K562 (cell line): ENCODE results near the gene ELOVL1. TPM values are rescaled to one million over a fixed set of nuclear protein-coding genes. Genes with fewer than 3 reads are reported as not detected.

Experiments
- ARID3B ChIP-seq: fragments of 250-450 bp; sonication (Bioruptor Pico); IDR thresholded peaks from 2 replicates; pipeline ENCODE4 v1.4.0; 2020; ENCODE audit warnings: borderline replicate concordance
- BRD4 ChIP-seq: fragments of 200-600 bp; sonication (generic); IDR thresholded peaks from 2 replicates; pipeline ENCODE4 v1.6.1; 2017; ENCODE audit warnings: inconsistent platforms
- BRF2 ChIP-seq: IDR thresholded peaks from 3 replicates; pipeline ENCODE4 v1.6.1; 2011; ENCODE audit warnings: borderline replicate concordance, mild to moderate bottlenecking; ENCODE audit not compliant: insufficient read length, insufficient read depth
- CBFA2T3 ChIP-seq: fragments of 450-650 bp; IDR thresholded peaks from 2 replicates; pipeline ENCODE4 v1.6.1; 2017
- DIDO1 ChIP-seq: fragments of 450-650 bp; IDR thresholded peaks from 2 replicates; pipeline ENCODE4 v1.6.1; 2016; ENCODE audit warnings: low read depth, missing biosample characterization, missing genetic modification characterization
- E2F4 ChIP-seq: sonication (generic); formaldehyde crosslinking; IDR thresholded peaks from 2 replicates; pipeline ENCODE4 v1.8.0; 2022; ENCODE audit warnings: mild to moderate bottlenecking, low read depth, missing genetic modification reagents
- HDAC8 ChIP-seq: fragments of 450-650 bp; IDR thresholded peaks from 2 replicates; pipeline ENCODE4 v1.6.1; 2016; ENCODE audit warnings: mild to moderate bottlenecking, missing genetic modification characterization, moderate library complexity, missing compliant biosample characterization
- HEY1 ChIP-seq: fragments of 250-450 bp; sonication (Bioruptor Pico); IDR thresholded peaks from 2 replicates; pipeline ENCODE4 v1.5.0; 2020; ENCODE audit warnings: mild to moderate bottlenecking, moderate library complexity, borderline replicate concordance
- NFXL1 ChIP-seq: fragments of 450-650 bp; formaldehyde crosslinking; IDR thresholded peaks from 2 replicates; pipeline ENCODE4 v1.4.0; 2021; ENCODE audit warnings: mild to moderate bottlenecking
- PHTF2 ChIP-seq: fragments of 250-450 bp; sonication (Bioruptor Pico); IDR thresholded peaks from 2 replicates; pipeline ENCODE4 v1.5.0; 2021; ENCODE audit warnings: mild to moderate bottlenecking
- PREB ChIP-seq: sonication (generic); formaldehyde crosslinking; IDR thresholded peaks from 2 replicates; pipeline ENCODE4 v1.8.1; 2023; ENCODE audit warnings: mild to moderate bottlenecking, missing genetic modification reagents
- SMAD2 ChIP-seq: fragments of 150-350 bp; IDR thresholded peaks from 2 replicates; pipeline ENCODE4 v1.6.1; 2014; ENCODE audit warnings: low read depth, mild to moderate bottlenecking, low read length
- TEAD2 ChIP-seq: fragments of 450-650 bp; IDR thresholded peaks from 2 replicates; pipeline ENCODE4 v1.6.1; 2016; ENCODE audit warnings: missing genetic modification characterization, control low read depth, missing compliant biosample characterization
- TFAM ChIP-seq: fragments of 250-450 bp; sonication (Bioruptor Pico); conservative IDR thresholded peaks from 2 replicates; pipeline ENCODE4 v1.5.0; 2021; ENCODE audit warnings: mild to moderate bottlenecking, moderate library complexity
- TGIF2 ChIP-seq: sonication (generic); formaldehyde crosslinking; IDR thresholded peaks from 2 replicates; pipeline ENCODE4 v1.8.1; 2022; ENCODE audit warnings: mild to moderate bottlenecking, missing genetic modification reagents, moderate library complexity
- TRIM25 ChIP-seq: fragments of 450-650 bp; IDR thresholded peaks from 2 replicates; pipeline ENCODE4 v1.7.0; 2016; ENCODE audit warnings: borderline replicate concordance
- ZNF146 ChIP-seq: IDR thresholded peaks from one replicate; pipeline ENCODE4 v1.6.1; 2018; ENCODE audit warnings: missing compliant biosample characterization; ENCODE audit not compliant: unreplicated experiment
- ZNF239 ChIP-seq: fragments of 250-450 bp; sonication (Bioruptor Pico); IDR thresholded peaks from 2 replicates; pipeline ENCODE4 v1.4.0; 2020; ENCODE audit warnings: mild to moderate bottlenecking
- ZNF655 ChIP-seq: fragments of 250-450 bp; sonication (Bioruptor Pico); IDR thresholded peaks from 2 replicates; pipeline ENCODE4 v1.5.0; 2021
- ZNF695 ChIP-seq: fragments of 450-650 bp; formaldehyde crosslinking; IDR thresholded peaks from 2 replicates; pipeline ENCODE4 v1.4.0; 2020; ENCODE audit warnings: mild to moderate bottlenecking, moderate library complexity
- polyA plus RNA-seq, 8 experiments: library from polyadenylated mRNA; depleted of rRNA in 4 of 8; stranded (reverse) in 5 of 8; unstranded in 3 of 8; fragments of >200 nt; fragmentation: Nextera tagmentation in 2 of 8; fragmentation: Illumina TruSeq in 1 of 8; extraction: Ambion mirVana in 2 of 8; extraction: Trizol in 1 of 8; gene quantifications; 2 replicates each; pipeline versions ENCODE4 v1.2.1 to v1.2.3, GENCODE V29; 2011 to 2014; ENCODE audit warnings: inconsistent platforms in 1 of 8, missing spikeins in 1 of 8
- total RNA-seq, 7 experiments: library from RNA; depleted of rRNA in 6 of 7; stranded (reverse); fragments of >200 nt in 6 of 7; fragmentation: Illumina TruSeq in 2 of 7; extraction: Trizol in 2 of 7; gene quantifications; 2 replicates each; pipeline versions ENCODE4 v1.2.1 to v1.2.3, GENCODE V29; 2011 to 2021; ENCODE audit warnings: low replicate concordance in 1 of 7

The ELOVL1 gene
- total and polyA plus RNA-seq, 9 of the 15 experiments (the other 6 are each of a cell fraction or from before 2014, with no cell fraction given): 51.0 to 157 (median 70.3) TPM

GRCh38 chr1:43358746-43359693, 8.8 kb downstream of the ELOVL1 start, which contains the start of gene CDC20 (continued):
- TF ChIP-seq BRD4 (no peak; the same call in 1 of the 2 replicates), NFXL1 (CRISPR knock-in tag) (no peak), HEY1 (CRISPR knock-in tag) (no peak), PREB (no peak), ZNF655 (CRISPR knock-in tag) (no peak), PHTF2 (CRISPR knock-in tag) (no peak), SMAD2 (no peak), ZNF695 (CRISPR knock-in tag) (no peak), DIDO1 (tag) (0 out of 2 replicates have a peak, but pooled peaks have one; percentile 43), CBFA2T3 (no peak), ZNF239 (CRISPR knock-in tag) (no peak), HDAC8 (tag) (no peak), ARID3B (CRISPR knock-in tag) (no peak), TEAD2 (no peak), TFAM (CRISPR knock-in tag) (no peak), BRF2 (no peak), TGIF2 (no peak), E2F4 (peak; percentile 95), ZNF146 (CRISPR knock-in tag) (no peak), TRIM25 (no peak)
